Endothelial cell of umbilical vein (primary cell): ENCODE measurements around the gene C11orf71. TPM values are rescaled to one million over a fixed set of nuclear protein-coding genes. Genes with fewer than 3 reads are reported as not detected.

Source experiments
- BruUV-seq: library from RNA; stranded (reverse); fragments of 400-500 nt; replicated peaks from 2 replicates; lab custom pipeline; 2021; lab: Mats Ljungman, UMichigan
- CTCF ChIA-PET: fragments of 300-600, 350-600 bp; sonication (Branson Sonifier 250); formaldehyde crosslinking; loops from one replicate; lab custom pipeline; 2021; ENCODE audit warnings: antibody characterized with exemption, inconsistent platforms; lab: Charles Lee
- POLR2A ChIA-PET: fragments of 300-600, 350-600 bp; sonication (Branson Sonifier 250); formaldehyde crosslinking; loops from one replicate; lab custom pipeline; 2021; ENCODE audit warnings: antibody characterized with exemption, inconsistent platforms; lab: Charles Lee
- DNase-seq: peaks from one replicate; pipeline ENCODE4 v3.0.0-alpha.2; 2011; ENCODE audit warnings: low read depth, low spot score
- FAIRE-seq: peaks from 2 replicates; lab custom pipeline; 2011; peaks lifted over from hg19 to GRCh38; lab: Jason Lieb, UNC
- H2AFZ ChIP-seq: 2 replicates; pipeline ENCODE4 v1.6.0; 2012; ENCODE audit warnings: low read depth, low read length, control low read depth, inconsistent platforms
- H3K27ac ChIP-seq: 2 replicates; pipeline ENCODE4 v1.5.1; 2011; ENCODE audit warnings: low read depth, mild to moderate bottlenecking, control low read depth, low read length, moderate library complexity; ENCODE audit not compliant: insufficient read depth
- H3K27me3 ChIP-seq, 2 experiments: 2 replicates each; pipeline versions ENCODE4 v1.6.0 to v1.6.1; 2011; ENCODE audit warnings: low read length in 2 of 2, mixed read lengths in 1 of 2; ENCODE audit not compliant: control insufficient read depth in 2 of 2, insufficient read depth in 2 of 2
- H3K36me3 ChIP-seq, 2 experiments: 2 replicates in 1 of 2; 3 replicates in 1 of 2; pipeline ENCODE4 v1.5.1; 2011; ENCODE audit warnings: low read length in 2 of 2, mild to moderate bottlenecking in 1 of 2, moderate library complexity in 1 of 2; ENCODE audit not compliant: control insufficient read depth in 2 of 2, insufficient read depth in 2 of 2; ENCODE audit errors: extremely low read depth in 1 of 2
- H3K4me1 ChIP-seq: 3 replicates; pipeline ENCODE4 v1.5.1; 2011; ENCODE audit warnings: mild to moderate bottlenecking, low read length; ENCODE audit not compliant: control insufficient read depth, insufficient read depth; ENCODE audit errors: extremely low read depth
- H3K4me2 ChIP-seq: 2 replicates; pipeline ENCODE4 v1.6.1; 2011; ENCODE audit warnings: low read length, control low read depth, mixed read lengths; ENCODE audit not compliant: insufficient read depth
- H3K4me3 ChIP-seq, 3 experiments: fragments of 200-600 bp in 1 of 3; sonication (generic), shearing (Covaris generic) in 1 of 3; replicated peaks in 1 of 3; 2 replicates each; pipeline ENCODE4 v1.5.1; 2011 to 2016; ENCODE audit warnings: control low read depth in 3 of 3, low read length in 3 of 3, mild to moderate bottlenecking in 2 of 3, inconsistent platforms in 1 of 3, low read depth in 1 of 3, moderate library complexity in 1 of 3; ENCODE audit not compliant: insufficient read depth in 1 of 3
- H3K79me2 ChIP-seq: 2 replicates; pipeline ENCODE4 v1.6.0; 2012; ENCODE audit warnings: low read length, inconsistent platforms; ENCODE audit not compliant: control insufficient read depth, insufficient read depth
- H3K9ac ChIP-seq: replicated peaks from 2 replicates; pipeline ENCODE3; 2011; ENCODE audit warnings: low read length, control low read depth; ENCODE audit not compliant: insufficient read depth; ENCODE audit errors: extremely low read depth
- H3K9me1 ChIP-seq: replicated peaks from 3 replicates; pipeline ENCODE4 v1.6.0; 2011; ENCODE audit warnings: mild to moderate bottlenecking, low read length; ENCODE audit not compliant: control insufficient read depth, insufficient read depth; ENCODE audit errors: extremely low read depth
- H3K9me3 ChIP-seq: replicated peaks from 2 replicates; pipeline ENCODE4 v1.5.1; 2012; ENCODE audit warnings: low read length, inconsistent platforms; ENCODE audit not compliant: control insufficient read depth, insufficient read depth
- H4K20me1 ChIP-seq: replicated peaks from 2 replicates; pipeline ENCODE3; 2011; ENCODE audit warnings: mild to moderate bottlenecking, low read length; ENCODE audit not compliant: control insufficient read depth, insufficient read depth; ENCODE audit errors: extremely low read depth
- FOS ChIP-seq: IDR thresholded peaks from 2 replicates; pipeline ENCODE4 v1.6.1; 2011; ENCODE audit warnings: mild to moderate bottlenecking, low read length, moderate library complexity, borderline replicate concordance; ENCODE audit not compliant: insufficient read depth
- GATA2 ChIP-seq: IDR thresholded peaks from 2 replicates; pipeline ENCODE4 v1.7.0; 2011; ENCODE audit warnings: low read depth, mild to moderate bottlenecking, moderate library complexity, mixed read lengths, low read length; ENCODE audit not compliant: insufficient read length, insufficient read depth
- JUN ChIP-seq: IDR thresholded peaks from 2 replicates; pipeline ENCODE4 v1.6.1; 2011; ENCODE audit warnings: borderline replicate concordance, low read depth; ENCODE audit not compliant: insufficient read length, insufficient read depth
- POLR2A ChIP-seq: IDR thresholded peaks from 2 replicates; pipeline ENCODE4 v1.6.1; 2012; ENCODE audit warnings: low read depth, mild to moderate bottlenecking, control low read depth, low read length
- POLR2AphosphoS5 ChIP-seq: IDR thresholded peaks from 2 replicates; pipeline ENCODE4 v1.6.1; 2012; ENCODE audit warnings: low read depth, mild to moderate bottlenecking, control low read depth, low read length, moderate library complexity; ENCODE audit not compliant: insufficient read depth
- dilution Hi-C: fragments of 300-500 bp; cut with MboI; formaldehyde crosslinking; loops from one replicate; pipeline ENCODE4 v1.15.0; 2019; ENCODE audit warnings: low sequenced_read_pairs; ENCODE audit not compliant: extremely low pct_ligation_motif_present
- intact Hi-C: fragments of 100-400 bp; cut with micrococcal nuclease; formaldehyde crosslinking; loops from one replicate; pipeline ENCODE4 v1.10.0; 2022
- polyA plus RNA-seq, 4 experiments: library from polyadenylated mRNA; depleted of rRNA in 3 of 4; stranded (reverse) in 3 of 4; unstranded in 1 of 4; fragments of >200 nt; gene quantifications; 2 replicates each; pipeline versions ENCODE4 v1.2.1 to v1.2.3, GENCODE V29; 2011 to 2012; ENCODE audit warnings: missing spikeins in 1 of 4
- total RNA-seq: library from RNA; stranded (reverse); gene quantifications from 2 replicates; pipeline ENCODE4 v1.2.3, GENCODE V29; 2021

The C11orf71 gene
- total and polyA plus RNA-seq, 2 donors (not counting 3 experiments of a cell fraction or from before 2014, with no cell fraction given): 4.0 to 6.9 TPM

DNA sequence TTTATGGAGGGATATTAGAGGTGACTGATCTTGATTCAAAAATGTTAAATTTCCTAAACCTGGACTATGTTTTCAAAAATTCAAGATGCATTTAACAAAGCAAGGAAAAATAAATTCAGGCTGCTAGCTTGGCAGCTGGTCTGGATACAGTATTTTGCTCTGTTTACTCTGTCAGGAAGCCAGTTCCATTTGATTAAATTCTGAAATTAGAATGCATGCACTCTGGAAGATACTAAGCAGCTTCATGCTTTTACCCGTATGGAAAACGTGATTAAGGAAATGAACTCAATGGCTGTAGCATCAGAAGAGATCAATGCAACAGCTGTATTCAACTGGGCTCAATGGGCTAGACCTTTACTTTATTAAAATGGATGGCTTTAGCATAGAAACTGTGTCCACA lies 14.2 kb downstream of the C11orf71 start:
- H3K9ac ChIP-seq: no peak overlapping the region
- DNase-seq (no peak), FAIRE-seq (no peak)
- H3K79me2 ChIP-seq: no peaks in the 10 kb centered on the region
- no peak overlapping the region for H3K4me3 ChIP-seq
- no peaks in the 10 kb centered on the region for H3K4me1 ChIP-seq
- no peaks in the 10 kb centered on the region for H3K9me1 ChIP-seq
- dilution Hi-C loops (no loop called here), intact Hi-C loops (no loop called here)
- POLR2A ChIA-PET: no interaction called here
- CTCF ChIA-PET: interaction anchor here (1.0 to 2.3 kb wide), 3 partner anchors 10 to 105 kb away, joined by 3 to 7 read pairs (median 4); no protein-coding TSS in a partner anchor
- H3K9me3 ChIP-seq: no peaks in the 10 kb centered on the region
- H4K20me1 ChIP-seq: no peaks in the 10 kb centered on the region
- H3K4me2 ChIP-seq: no peak overlapping the region
- no peak for TF ChIP-seq POLR2A
- no peak for TF ChIP-seq GATA2
- no peak for TF ChIP-seq POLR2AphosphoS5
- no peak for TF ChIP-seq JUN
- H2AFZ ChIP-seq: no peak overlapping the region
- BruUV-seq: no TSS peak
- no peaks in the 10 kb centered on the region for H3K36me3 ChIP-seq
- H3K27ac ChIP-seq: no peak overlapping the region
- H3K27me3 ChIP-seq: no peaks in the 10 kb centered on the region

DNA sequence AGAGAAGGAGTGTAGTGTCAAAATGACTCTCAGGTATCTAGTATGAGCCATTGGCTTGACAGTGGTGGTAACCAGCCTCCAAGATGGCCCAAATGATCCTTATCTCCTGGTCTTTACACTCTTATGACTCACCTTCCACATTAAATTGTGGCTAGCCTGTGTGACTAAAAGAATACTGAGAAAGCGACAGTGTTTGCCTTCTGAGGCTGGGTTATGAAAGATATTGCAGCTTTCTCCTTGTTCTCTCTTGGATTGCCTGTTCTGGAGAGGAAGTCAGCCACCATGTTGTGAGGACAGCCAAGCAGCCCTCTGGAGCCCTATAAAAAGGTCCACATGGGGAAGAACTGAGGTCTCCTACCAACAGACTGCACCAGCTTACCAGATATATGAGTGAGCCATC lies 15.8 kb downstream of the C11orf71 start:
- ChIA-PET CTCF (interaction anchor here (1.1 to 2.3 kb wide), 3 partner anchors 11 to 44 kb away, joined by 3 to 7 read pairs (median 3); no protein-coding TSS in a partner anchor), POLR2A (no interaction called here)
- H3K4me3 ChIP-seq: no peak overlapping the region
- H3K36me3 ChIP-seq: no peaks in the 10 kb centered on the region
- intact Hi-C loops (no loop called here), dilution Hi-C loops (no loop called here)
- no TSS peak for BruUV-seq
- no peaks in the 10 kb centered on the region for H3K27me3 ChIP-seq
- no peak overlapping the region for H3K9ac ChIP-seq
- DNase-seq (no peak), FAIRE-seq (no peak)
- H4K20me1 ChIP-seq: no peaks in the 10 kb centered on the region
- no peaks in the 10 kb centered on the region for H3K9me3 ChIP-seq
- no peak overlapping the region for H3K4me2 ChIP-seq
- H3K4me1 ChIP-seq: no peaks in the 10 kb centered on the region
- no peaks in the 10 kb centered on the region for H3K79me2 ChIP-seq
- peak; percentile 19 for TF ChIP-seq GATA2
- TF ChIP-seq FOS: no peak
- no peak for TF ChIP-seq POLR2A
- no peak for TF ChIP-seq POLR2AphosphoS5
- no peaks in the 10 kb centered on the region for H3K9me1 ChIP-seq
- no peak overlapping the region for H3K27ac ChIP-seq
- H2AFZ ChIP-seq: no peak overlapping the region
